K562 (cell line): ENCODE measurements around the gene AGPAT4. TPM values are rescaled to one million over a fixed set of nuclear protein-coding genes. Genes with fewer than 3 reads are reported as not detected.

Source experiments
- DMBX1 ChIP-seq: fragments of 250-450 bp; sonication (Bioruptor Pico); IDR thresholded peaks from 2 replicates; pipeline ENCODE4 v1.8.0; 2022; ENCODE audit warnings: inconsistent platforms, mild to moderate bottlenecking, moderate library complexity, borderline replicate concordance
- ESRRA ChIP-seq: fragments of 450-650 bp; IDR thresholded peaks from 2 replicates; pipeline ENCODE4 v1.6.1; 2014; ENCODE audit warnings: low read depth, mild to moderate bottlenecking, moderate library complexity, borderline replicate concordance
- HDGF ChIP-seq: fragments of 450-650 bp; IDR thresholded peaks from 2 replicates; pipeline ENCODE4 v1.6.1; 2016
- KDM2B ChIP-seq: fragments of 250-450 bp; sonication (Bioruptor Pico); IDR thresholded peaks from 2 replicates; pipeline ENCODE4 v1.8.0; 2021; ENCODE audit warnings: mild to moderate bottlenecking, moderate library complexity
- LEF1 ChIP-seq: fragments of 450-650 bp; IDR thresholded peaks from 2 replicates; pipeline ENCODE4 v1.6.1; 2016; ENCODE audit warnings: mild to moderate bottlenecking
- MCM5 ChIP-seq: fragments of 450-650 bp; IDR thresholded peaks from 2 replicates; pipeline ENCODE4 v1.6.1; 2016; ENCODE audit warnings: low read depth
- NCOA2 ChIP-seq, 2 experiments: fragments of 450-650 bp; IDR thresholded peaks; 2 replicates each; pipeline ENCODE4 v1.6.1; 2018; ENCODE audit warnings: mild to moderate bottlenecking in 2 of 2, moderate library complexity in 1 of 2; ENCODE audit not compliant: partially characterized antibody in 2 of 2
- PHF21A ChIP-seq: fragments of 450-650 bp; IDR thresholded peaks from 2 replicates; pipeline ENCODE4 v1.6.1; 2017; ENCODE audit warnings: low read depth, borderline replicate concordance
- RCOR1 ChIP-seq, 2 experiments: IDR thresholded peaks; 2 replicates each; pipeline ENCODE4 v1.6.1; 2012; ENCODE audit warnings: low read depth in 2 of 2, low read length in 2 of 2, borderline replicate concordance in 1 of 2, improper control_type of control experiment in 1 of 2
- RFX7 ChIP-seq: fragments of 250-450 bp; sonication (Bioruptor Pico); IDR thresholded peaks from 2 replicates; pipeline ENCODE4 v1.5.1; 2021; ENCODE audit warnings: mild to moderate bottlenecking
- SRF ChIP-seq, 2 experiments: fragments of 250-450, 450-650 bp in 1 of 2; sonication (Bioruptor Pico) in 1 of 2; sonication (generic) in 1 of 2; formaldehyde crosslinking; IDR thresholded peaks; 2 replicates each; pipeline versions ENCODE4 v1.5.0 to v1.5.1; 2020 to 2022; ENCODE audit warnings: mild to moderate bottlenecking in 1 of 2, missing genetic modification reagents in 1 of 2
- TCF3 ChIP-seq: sonication (generic); formaldehyde crosslinking; IDR thresholded peaks from 2 replicates; pipeline ENCODE4 v1.4.0; 2020; ENCODE audit warnings: mild to moderate bottlenecking, missing genetic modification reagents
- TEAD1 ChIP-seq, 2 experiments: fragments of 450-650 bp in 1 of 2; sonication (generic) in 1 of 2; formaldehyde crosslinking; IDR thresholded peaks; 2 replicates each; pipeline versions ENCODE4 v1.4.0 to v1.8.0; 2020 to 2022; ENCODE audit warnings: mild to moderate bottlenecking in 2 of 2, missing genetic modification reagents in 1 of 2
- ZKSCAN8 ChIP-seq: fragments of 200-800 bp; sonication (Bioruptor generic); IDR thresholded peaks from 2 replicates; pipeline ENCODE4 v1.6.1; 2016; ENCODE audit warnings: missing genetic modification characterization, missing compliant biosample characterization
- ZNF140 ChIP-seq: fragments of 250-450 bp; sonication (Bioruptor Pico); IDR thresholded peaks from 2 replicates; pipeline ENCODE4 v1.8.0; 2021; ENCODE audit warnings: moderate library complexity, mild to moderate bottlenecking, inconsistent platforms
- polyA plus RNA-seq, 8 experiments: library from polyadenylated mRNA; depleted of rRNA in 4 of 8; stranded (reverse) in 5 of 8; unstranded in 3 of 8; fragments of >200 nt; fragmentation: Nextera tagmentation in 2 of 8; fragmentation: Illumina TruSeq in 1 of 8; extraction: Ambion mirVana in 2 of 8; extraction: Trizol in 1 of 8; gene quantifications; 2 replicates each; pipeline versions ENCODE4 v1.2.1 to v1.2.3, GENCODE V29; 2011 to 2014; ENCODE audit warnings: inconsistent platforms in 1 of 8, missing spikeins in 1 of 8
- total RNA-seq, 7 experiments: library from RNA; depleted of rRNA in 6 of 7; stranded (reverse); fragments of >200 nt in 6 of 7; fragmentation: Illumina TruSeq in 2 of 7; extraction: Trizol in 2 of 7; gene quantifications; 2 replicates each; pipeline versions ENCODE4 v1.2.1 to v1.2.3, GENCODE V29; 2011 to 2021; ENCODE audit warnings: low replicate concordance in 1 of 7
- TF ChIP-seq, protein P1 (sequence below), 3 experiments: fragments of 200-800 bp in 1 of 3; sonication (Bioruptor generic) in 1 of 3; sonication (generic) in 1 of 3; formaldehyde crosslinking in 1 of 3; IDR thresholded peaks; 2 replicates each; pipeline versions ENCODE4 v1.6.1 to v1.8.0; 2016 to 2022; ENCODE audit warnings: mild to moderate bottlenecking in 2 of 3, missing compliant biosample characterization in 2 of 3, missing genetic modification characterization in 2 of 3, missing genetic modification reagents in 1 of 3
- TF ChIP-seq, protein P2 (sequence below): fragments of 450-650 bp; IDR thresholded peaks from 2 replicates; pipeline ENCODE4 v1.6.1; 2016
- TF ChIP-seq, protein P3 (sequence below): sonication (generic); IDR thresholded peaks from 2 replicates; pipeline ENCODE4 v1.6.1; 2016
- TF ChIP-seq, protein P4 (sequence below): fragments of 200-800 bp; sonication (Bioruptor generic); IDR thresholded peaks from 2 replicates; pipeline ENCODE4 v1.6.1; 2017; ENCODE audit warnings: missing genetic modification characterization, missing compliant biosample characterization
- TF ChIP-seq, protein P5 (sequence below): IDR thresholded peaks from 2 replicates; pipeline ENCODE4 v1.6.1; 2012; ENCODE audit warnings: low read depth, low read length, improper control_type of control experiment, borderline replicate concordance

The AGPAT4 gene
- total and polyA plus RNA-seq, 9 of the 15 experiments (the other 6 are each of a cell fraction or from before 2014, with no cell fraction given) = 2.2 to 15.0 (median 5.7) TPM

DNA sequence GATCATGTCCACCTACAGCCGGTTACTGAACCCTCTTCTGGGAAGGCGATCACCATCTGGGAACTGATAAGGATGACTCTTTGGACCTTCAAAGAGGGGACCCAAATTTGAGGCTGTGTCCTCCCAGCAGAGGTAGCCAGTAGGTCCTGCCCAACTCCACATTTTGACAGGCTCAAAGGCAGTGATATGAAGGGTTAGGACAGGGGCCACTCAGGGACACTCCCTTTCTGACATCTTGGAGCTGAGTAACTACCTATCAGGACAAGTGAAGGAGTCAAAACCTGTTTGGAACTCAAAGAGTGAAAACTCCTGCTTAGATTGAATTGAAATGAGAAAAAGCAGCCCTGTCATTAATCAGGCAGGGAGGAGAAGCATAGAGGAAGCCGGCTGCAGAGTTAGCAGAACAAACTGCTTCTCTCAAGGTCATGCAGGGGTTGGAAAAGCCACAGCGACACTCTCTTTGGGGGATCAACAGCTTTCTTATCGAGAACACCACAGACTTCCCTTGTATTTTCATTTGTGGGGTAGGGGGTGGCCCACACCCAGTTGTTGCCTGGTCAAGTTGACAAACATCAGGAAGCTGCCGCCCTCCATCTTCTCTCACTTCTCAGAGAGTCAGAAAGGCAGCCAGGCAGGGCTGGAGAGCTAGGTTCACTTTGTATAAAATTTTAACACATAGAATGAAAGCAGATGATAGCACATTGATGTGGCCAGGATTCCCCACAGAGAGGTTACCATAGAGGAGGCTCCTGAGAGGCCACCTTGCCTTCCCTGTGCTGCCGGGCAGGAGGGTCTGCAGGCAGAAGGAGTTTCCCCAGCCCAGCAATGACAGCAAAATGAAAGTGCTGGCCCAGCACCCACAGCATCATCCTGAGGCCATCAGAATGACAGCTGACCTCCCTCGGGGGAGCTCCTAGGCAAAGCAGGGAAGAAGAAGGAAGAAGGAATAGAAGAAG, 47.6 kb downstream of the AGPAT4 start (continued):
- peak; percentile 47; the same call in 1 of the 2 replicates for TF ChIP-seq ZKSCAN8
- peak; percentile 86 for TF ChIP-seq TCF3 (CRISPR knock-in tag)
- TF ChIP-seq, protein P1, sequence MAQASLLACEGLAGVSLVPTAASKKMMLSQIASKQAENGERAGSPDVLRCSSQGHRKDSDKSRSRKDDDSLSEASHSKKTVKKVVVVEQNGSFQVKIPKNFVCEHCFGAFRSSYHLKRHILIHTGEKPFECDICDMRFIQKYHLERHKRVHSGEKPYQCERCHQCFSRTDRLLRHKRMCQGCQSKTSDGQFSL (CRISPR knock-in tag; IDR thresholded peaks at IDR 0.05) = 0 out of 2 replicates have a peak, but pooled peaks have one; percentile 11
- TF ChIP-seq, protein P1 (tag; IDR thresholded peaks at IDR 0.05) = no peak
- peak; percentile 72; the same call in 1 of the 2 replicates for TF ChIP-seq HDGF
- TF ChIP-seq DMBX1 (CRISPR knock-in tag) = peak; percentile 28; the same call in 1 of the 2 replicates
- TF ChIP-seq LEF1 = peak; percentile 86
- peak in 1 of 2 experiments; percentile 14; a peak in 1 of 4 replicates for TF ChIP-seq TEAD1 (CRISPR knock-in tag; IDR thresholded peaks at IDR 0.05)
- TF ChIP-seq ESRRA = peak; percentile 98
- no peak for TF ChIP-seq PHF21A
- TF ChIP-seq RFX7 (CRISPR knock-in tag) = no peak
- TF ChIP-seq, protein P2, sequence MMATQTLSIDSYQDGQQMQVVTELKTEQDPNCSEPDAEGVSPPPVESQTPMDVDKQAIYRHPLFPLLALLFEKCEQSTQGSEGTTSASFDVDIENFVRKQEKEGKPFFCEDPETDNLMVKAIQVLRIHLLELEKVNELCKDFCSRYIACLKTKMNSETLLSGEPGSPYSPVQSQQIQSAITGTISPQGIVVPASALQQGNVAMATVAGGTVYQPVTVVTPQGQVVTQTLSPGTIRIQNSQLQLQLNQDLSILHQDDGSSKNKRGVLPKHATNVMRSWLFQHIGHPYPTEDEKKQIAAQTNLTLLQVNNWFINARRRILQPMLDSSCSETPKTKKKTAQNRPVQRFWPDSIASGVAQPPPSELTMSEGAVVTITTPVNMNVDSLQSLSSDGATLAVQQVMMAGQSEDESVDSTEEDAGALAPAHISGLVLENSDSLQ = peak; percentile 79
- peak in 1 of 2 experiments; percentile 51; a peak in 1 of 4 replicates for TF ChIP-seq SRF (CRISPR knock-in tag; IDR thresholded peaks at IDR 0.05)
- TF ChIP-seq, protein P3, sequence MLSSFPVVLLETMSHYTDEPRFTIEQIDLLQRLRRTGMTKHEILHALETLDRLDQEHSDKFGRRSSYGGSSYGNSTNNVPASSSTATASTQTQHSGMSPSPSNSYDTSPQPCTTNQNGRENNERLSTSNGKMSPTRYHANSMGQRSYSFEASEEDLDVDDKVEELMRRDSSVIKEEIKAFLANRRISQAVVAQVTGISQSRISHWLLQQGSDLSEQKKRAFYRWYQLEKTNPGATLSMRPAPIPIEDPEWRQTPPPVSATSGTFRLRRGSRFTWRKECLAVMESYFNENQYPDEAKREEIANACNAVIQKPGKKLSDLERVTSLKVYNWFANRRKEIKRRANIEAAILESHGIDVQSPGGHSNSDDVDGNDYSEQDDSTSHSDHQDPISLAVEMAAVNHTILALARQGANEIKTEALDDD = peak; percentile 79
- peak in 1 of 2 experiments; percentile 49; a peak in 2 of 4 replicates for TF ChIP-seq RCOR1 (IDR thresholded peaks at IDR 0.05; ENCODE audit: borderline replicate concordance in 1 of 2, low read depth in 2 of 2, low read length in 2 of 2)
- no peak for TF ChIP-seq MCM5
- TF ChIP-seq ZNF140 (CRISPR knock-in tag) = no peak
- TF ChIP-seq, protein P4, sequence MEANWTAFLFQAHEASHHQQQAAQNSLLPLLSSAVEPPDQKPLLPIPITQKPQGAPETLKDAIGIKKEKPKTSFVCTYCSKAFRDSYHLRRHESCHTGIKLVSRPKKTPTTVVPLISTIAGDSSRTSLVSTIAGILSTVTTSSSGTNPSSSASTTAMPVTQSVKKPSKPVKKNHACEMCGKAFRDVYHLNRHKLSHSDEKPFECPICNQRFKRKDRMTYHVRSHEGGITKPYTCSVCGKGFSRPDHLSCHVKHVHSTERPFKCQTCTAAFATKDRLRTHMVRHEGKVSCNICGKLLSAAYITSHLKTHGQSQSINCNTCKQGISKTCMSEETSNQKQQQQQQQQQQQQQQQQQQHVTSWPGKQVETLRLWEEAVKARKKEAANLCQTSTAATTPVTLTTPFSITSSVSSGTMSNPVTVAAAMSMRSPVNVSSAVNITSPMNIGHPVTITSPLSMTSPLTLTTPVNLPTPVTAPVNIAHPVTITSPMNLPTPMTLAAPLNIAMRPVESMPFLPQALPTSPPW = peak; percentile 61
- TF ChIP-seq, protein P5, sequence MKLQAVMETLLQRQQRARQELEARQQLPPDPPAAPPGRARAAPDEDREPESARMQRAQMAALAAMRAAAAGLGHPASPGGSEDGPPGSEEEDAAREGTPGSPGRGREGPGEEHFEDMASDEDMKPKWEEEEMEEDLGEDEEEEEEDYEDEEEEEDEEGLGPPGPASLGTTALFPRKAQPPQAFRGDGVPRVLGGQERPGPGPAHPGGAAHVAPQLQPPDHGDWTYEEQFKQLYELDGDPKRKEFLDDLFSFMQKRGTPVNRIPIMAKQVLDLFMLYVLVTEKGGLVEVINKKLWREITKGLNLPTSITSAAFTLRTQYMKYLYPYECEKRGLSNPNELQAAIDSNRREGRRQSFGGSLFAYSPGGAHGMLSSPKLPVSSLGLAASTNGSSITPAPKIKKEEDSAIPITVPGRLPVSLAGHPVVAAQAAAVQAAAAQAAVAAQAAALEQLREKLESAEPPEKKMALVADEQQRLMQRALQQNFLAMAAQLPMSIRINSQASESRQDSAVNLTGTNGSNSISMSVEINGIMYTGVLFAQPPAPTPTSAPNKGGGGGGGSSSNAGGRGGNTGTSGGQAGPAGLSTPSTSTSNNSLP = 0 out of 2 replicates have a peak, but pooled peaks have one; percentile 16
- no peak for TF ChIP-seq KDM2B (CRISPR knock-in tag)
- no peak for TF ChIP-seq NCOA2 (IDR thresholded peaks at IDR 0.05; ENCODE audit: partially characterized antibody in 2 of 2)
